Upper lobe of left lung (tissue), 4 donors: ENCODE measurements around the gene ACER1.

Experiments used
- CTCF ChIP-seq, 6 experiments: fragments of 450-650 bp in 4 of 6; fragments of 200-600 bp in 2 of 6; sonication (generic) in 2 of 6; IDR thresholded peaks; one replicate each; pipeline ENCODE4 v1.5.1; 2016 to 2019; ENCODE audit warnings: antibody characterized with exemption in 6 of 6
- EP300 ChIP-seq, 4 donors: sonication (generic); formaldehyde crosslinking; IDR thresholded peaks; one replicate each; pipeline ENCODE4 v1.5.1; 2017; ENCODE audit warnings: antibody characterized with exemption in 4 of 4, control low read depth in 2 of 4
- POLR2A ChIP-seq, 4 donors: fragments of 450-650 bp; IDR thresholded peaks; one replicate each; pipeline ENCODE4 v1.5.1; 2016 to 2017; ENCODE audit warnings: antibody characterized with exemption in 4 of 4, mild to moderate bottlenecking in 2 of 4
- POLR2AphosphoS5 ChIP-seq, 2 donors: sonication (generic); formaldehyde crosslinking; IDR thresholded peaks; one replicate each; pipeline ENCODE4 v1.5.1; 2017; ENCODE audit warnings: antibody characterized with exemption in 2 of 2

GRCh38 chr19:6354098-6354674 is 20.8 kb upstream of the ACER1 start:
- TF ChIP-seq POLR2A (IDR thresholded peaks at IDR 0.05) (no peak), CTCF (IDR thresholded peaks at IDR 0.05) (peak in 2 of 6 experiments; percentile 10 to 38), POLR2AphosphoS5 (IDR thresholded peaks at IDR 0.05) (no peak), EP300 (IDR thresholded peaks at IDR 0.05) (no peak)
